Measurements from ENCODE around the gene ASCC1.

Gene ASCC1

DNA sequence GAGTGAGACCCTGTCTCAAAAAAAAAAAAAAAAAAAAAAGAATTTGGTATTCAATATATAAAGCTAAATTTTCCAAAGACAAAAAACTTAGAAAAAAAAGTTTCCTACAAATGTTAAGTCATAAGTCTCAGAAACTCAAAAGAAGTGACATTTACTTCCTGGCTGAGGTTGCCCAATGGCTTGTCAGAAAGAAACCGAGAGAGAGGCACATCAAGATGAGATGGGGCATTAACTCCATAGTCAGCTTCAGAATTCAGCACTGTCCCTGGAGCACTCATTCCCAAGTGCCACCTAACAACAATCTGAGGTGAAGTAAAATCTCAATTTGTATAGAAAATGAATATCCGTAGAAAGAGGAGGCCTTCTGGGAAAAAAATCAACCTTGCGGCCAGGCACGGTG lies 120.9 kb downstream of the ASCC1 start:
- DNase-seq (ENCODE audit: extremely low read depth, low read depth), result no peak
- TF ChIP-seq, protein P1, sequence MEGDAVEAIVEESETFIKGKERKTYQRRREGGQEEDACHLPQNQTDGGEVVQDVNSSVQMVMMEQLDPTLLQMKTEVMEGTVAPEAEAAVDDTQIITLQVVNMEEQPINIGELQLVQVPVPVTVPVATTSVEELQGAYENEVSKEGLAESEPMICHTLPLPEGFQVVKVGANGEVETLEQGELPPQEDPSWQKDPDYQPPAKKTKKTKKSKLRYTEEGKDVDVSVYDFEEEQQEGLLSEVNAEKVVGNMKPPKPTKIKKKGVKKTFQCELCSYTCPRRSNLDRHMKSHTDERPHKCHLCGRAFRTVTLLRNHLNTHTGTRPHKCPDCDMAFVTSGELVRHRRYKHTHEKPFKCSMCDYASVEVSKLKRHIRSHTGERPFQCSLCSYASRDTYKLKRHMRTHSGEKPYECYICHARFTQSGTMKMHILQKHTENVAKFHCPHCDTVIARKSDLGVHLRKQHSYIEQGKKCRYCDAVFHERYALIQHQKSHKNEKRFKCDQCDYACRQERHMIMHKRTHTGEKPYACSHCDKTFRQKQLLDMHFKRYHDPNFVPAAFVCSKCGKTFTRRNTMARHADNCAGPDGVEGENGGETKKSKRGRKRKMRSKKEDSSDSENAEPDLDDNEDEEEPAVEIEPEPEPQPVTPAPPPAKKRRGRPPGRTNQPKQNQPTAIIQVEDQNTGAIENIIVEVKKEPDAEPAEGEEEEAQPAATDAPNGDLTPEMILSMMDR (IDR thresholded peaks at IDR 0.05; ENCODE audit: low read depth, low read length, missing control alignments), result no peak
- no peak overlapping the region for H3K4me3 ChIP-seq (replicated peaks; ENCODE audit: low read depth, low read length)

DNA sequence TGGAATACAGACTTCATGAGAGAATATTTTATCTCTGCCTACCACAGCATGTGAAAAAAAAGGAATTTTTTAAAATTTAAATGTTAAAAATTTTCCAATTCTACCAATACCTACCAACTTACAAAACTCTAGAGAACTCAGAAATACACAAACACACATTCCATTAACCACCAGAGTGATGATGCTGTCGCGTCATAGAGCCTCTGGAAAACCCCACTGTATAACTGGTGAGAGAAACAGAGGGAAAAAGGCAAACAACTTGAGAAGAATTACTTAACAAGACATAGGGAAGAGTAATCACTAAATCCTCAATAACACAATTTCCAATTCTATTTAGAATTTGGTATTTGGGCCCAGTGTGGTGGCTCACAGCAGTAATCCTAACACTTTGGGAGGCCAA lies 121.5 kb downstream of the ASCC1 start:
- no peak overlapping the region for H3K4me3 ChIP-seq (replicated peaks; ENCODE audit: low read depth, low read length)
- DNase-seq (ENCODE audit: extremely low read depth, low read depth), result no peak
- TF ChIP-seq, protein P1 (IDR thresholded peaks at IDR 0.05; ENCODE audit: low read depth, low read length, missing control alignments), result no peak

DNA sequence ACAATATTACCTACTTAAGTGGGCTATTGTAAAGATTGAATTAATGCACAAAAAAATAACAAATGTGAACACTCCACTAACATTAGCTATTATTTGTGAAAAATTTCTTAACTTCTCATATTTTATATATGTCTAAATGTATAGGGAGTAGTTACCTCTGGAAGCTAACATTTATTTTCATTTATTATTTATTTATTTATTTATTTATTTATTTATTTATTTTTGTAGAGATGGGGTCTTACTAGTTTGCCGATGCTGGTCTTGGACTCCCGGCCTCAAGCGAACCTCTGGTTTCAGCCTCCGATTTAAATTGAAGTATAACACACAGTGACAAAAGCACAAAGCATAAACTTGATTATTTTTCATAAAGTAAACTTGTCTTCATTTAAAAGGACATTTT lies 122.6 kb downstream of the ASCC1 start:
- TF ChIP-seq, protein P1 (IDR thresholded peaks at IDR 0.05; ENCODE audit: low read depth, low read length, missing control alignments), result no peak
- no peak for DNase-seq (ENCODE audit: extremely low read depth, low read depth)
- H3K4me3 ChIP-seq (replicated peaks; ENCODE audit: low read depth, low read length), result no peak overlapping the region

DNA sequence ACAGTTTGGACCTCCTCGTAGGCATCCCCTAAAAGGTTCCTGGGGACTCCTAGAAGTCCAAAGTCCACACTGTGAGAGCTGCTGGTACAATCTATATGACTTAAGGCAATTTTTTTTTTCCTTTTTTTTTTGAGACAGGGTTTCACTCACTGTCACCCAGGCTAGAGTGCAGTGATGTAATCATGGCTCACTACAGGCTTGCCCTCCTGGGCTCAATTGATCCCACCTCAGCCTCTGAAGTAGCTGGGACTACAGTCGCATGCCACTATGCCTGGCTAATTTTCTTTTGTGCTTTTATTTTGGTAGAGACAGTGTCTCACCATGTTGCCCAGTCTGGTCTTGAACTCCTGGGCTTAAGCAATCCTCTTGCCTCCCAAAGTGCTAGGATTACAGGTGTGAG lies 123.1 kb downstream of the ASCC1 start:
- no peak for DNase-seq (ENCODE audit: extremely low read depth, low read depth)
- no peak overlapping the region for H3K4me3 ChIP-seq (replicated peaks; ENCODE audit: low read depth, low read length)
- TF ChIP-seq, protein P1 (IDR thresholded peaks at IDR 0.05; ENCODE audit: low read depth, low read length, missing control alignments), result no peak

DNA sequence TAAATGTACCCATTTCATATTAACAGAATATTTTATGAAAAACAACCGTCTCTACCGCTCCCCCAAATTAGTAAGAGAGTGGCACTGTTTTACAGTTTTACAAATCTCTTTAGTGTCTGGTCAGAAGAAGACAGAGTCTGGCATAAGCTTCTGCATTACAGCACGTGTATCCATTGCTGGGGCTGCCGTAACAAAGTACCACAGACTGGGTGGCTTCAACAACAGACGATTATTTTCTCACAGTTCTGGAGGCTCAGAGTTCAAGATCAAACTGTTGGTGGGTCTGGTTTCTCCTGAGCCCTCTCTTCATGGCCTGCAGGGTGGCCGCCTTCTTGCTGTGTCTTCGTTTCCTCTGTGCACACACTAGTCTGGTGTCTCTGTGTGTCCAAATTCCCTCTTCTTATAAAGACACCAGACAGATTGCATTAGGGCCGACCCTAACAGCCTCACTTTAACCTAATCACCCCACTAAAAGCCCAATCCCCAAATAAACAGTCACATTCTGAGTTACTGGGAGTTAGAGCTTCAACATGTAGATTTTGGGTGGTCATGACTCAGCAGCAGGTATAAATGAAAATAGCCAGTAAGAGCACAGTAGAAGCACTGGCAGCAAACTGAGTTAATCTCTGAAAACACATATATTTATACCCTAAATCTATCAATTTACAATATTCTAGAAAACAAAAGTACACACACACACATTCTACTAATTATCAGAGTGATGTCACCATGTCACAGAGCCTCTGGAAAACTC lies 123.7 kb downstream of the ASCC1 start:
- H3K4me3 ChIP-seq (replicated peaks; ENCODE audit: low read depth, low read length), result no peak overlapping the region
- DNase-seq (ENCODE audit: extremely low read depth, low read depth), result no peak
- TF ChIP-seq, protein P1 (IDR thresholded peaks at IDR 0.05; ENCODE audit: low read depth, low read length, missing control alignments), result no peak

DNA sequence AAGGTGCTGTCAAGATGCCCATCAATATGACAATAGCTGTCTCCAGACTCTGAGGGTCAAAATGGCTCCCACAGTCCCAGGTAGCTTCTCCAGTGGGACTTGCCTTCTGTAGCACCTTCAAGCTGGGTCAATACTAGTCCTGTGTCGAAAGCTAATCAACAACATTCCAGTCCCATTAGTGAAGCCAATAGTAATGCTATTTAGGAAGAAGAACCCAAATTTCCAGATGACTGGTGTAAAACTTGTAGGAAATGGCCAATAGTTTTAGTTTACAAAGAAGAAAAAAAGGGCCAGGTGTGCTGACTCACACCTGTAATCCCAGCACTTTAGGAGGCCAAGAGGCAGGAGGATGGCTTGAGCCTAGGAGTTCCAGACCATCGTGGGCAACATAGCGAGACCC lies 125.8 kb downstream of the ASCC1 start:
- TF ChIP-seq, protein P1 (IDR thresholded peaks at IDR 0.05; ENCODE audit: low read depth, low read length, missing control alignments), result no peak
- no peak overlapping the region for H3K4me3 ChIP-seq (replicated peaks; ENCODE audit: low read depth, low read length)
- DNase-seq (ENCODE audit: extremely low read depth, low read depth), result no peak

DNA sequence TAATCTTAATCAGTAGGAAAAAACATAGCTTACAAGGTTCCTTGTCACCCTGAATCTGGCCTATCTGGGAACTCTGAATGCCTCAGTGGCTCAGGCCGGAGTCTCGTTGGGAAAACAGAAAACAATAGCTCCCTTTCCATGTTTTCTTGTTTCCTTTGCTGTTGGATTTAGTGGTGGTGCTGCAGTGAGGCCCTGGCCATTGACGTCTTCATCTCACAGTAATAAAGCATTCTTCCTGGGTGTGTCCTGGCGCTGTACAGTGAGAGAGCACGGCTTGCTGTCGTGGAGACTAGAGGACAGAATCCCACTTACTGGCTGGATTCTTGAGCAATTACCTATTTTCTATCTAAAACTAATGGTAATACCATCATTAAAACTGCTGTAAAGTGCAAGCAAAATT lies 126.5 kb downstream of the ASCC1 start:
- DNase-seq (ENCODE audit: extremely low read depth, low read depth), result no peak
- TF ChIP-seq, protein P1 (IDR thresholded peaks at IDR 0.05; ENCODE audit: low read depth, low read length, missing control alignments), result no peak
- H3K4me3 ChIP-seq (replicated peaks; ENCODE audit: low read depth, low read length), result no peak overlapping the region
